CD4-positive, alpha-beta T cell treated with Interleukin-17A for 1 hour (primary cell): ENCODE measurements around the gene CFAP68.
"Not testable (repeated sequence)": the region's sequence is repeated elsewhere in the genome, so short reads cannot be mapped to it uniquely, and the experiment has no call there.

Experiments used
- DNase-seq: peaks from one replicate; pipeline ENCODE4 v3.0.0-alpha.2; 2020

Gene CFAP68

GRCh38 chr11:111870886-111871692 is 8.3 kb upstream of the CFAP68 start, which contains the start of gene ALG9:
Gene ALG9 (minus strand): TSS chr11:111871581. CDS start chr11:111871482, 99 bp downstream.
- peak; percentile 93 for DNase-seq

- DNase-seq, result no peak
Observed at GRCh38 chr11:111871693-111872161, 7.6 kb upstream of the CFAP68 start.

GRCh38 chr11:111878385-111878848 is 924 bp upstream of the CFAP68 start:
- no peak for DNase-seq

GRCh38 chr11:111879637-111879960 is 258 bp downstream of the CFAP68 start:
- DNase-seq, result no peak

- no peak for DNase-seq
Observed at GRCh38 chr11:111882202-111882601, 2.9 kb downstream of the CFAP68 start.

- not testable (repeated sequence) for DNase-seq
Observed at GRCh38 chr11:111885053-111885452, 5.7 kb downstream of the CFAP68 start.

GRCh38 chr11:111886032-111886431 is 6.7 kb downstream of the CFAP68 start:
- DNase-seq, result no peak

GRCh38 chr11:111886844-111887243 is 7.5 kb downstream of the CFAP68 start:
- no peak for DNase-seq

- no peak for DNase-seq
Observed at GRCh38 chr11:111905411-111905810, 26.1 kb downstream of the CFAP68 start.

GRCh38 chr11:111906680-111907079 is 27.3 kb downstream of the CFAP68 start:
- no peak for DNase-seq

GRCh38 chr11:111908639-111909305 is 29.4 kb downstream of the CFAP68 start:
- no peak for DNase-seq

- no peak for DNase-seq
Observed at GRCh38 chr11:111909378-111909777, 30.0 kb downstream of the CFAP68 start.

GRCh38 chr11:111910676-111911562 is 31.6 kb downstream of the CFAP68 start:
- no peak for DNase-seq

GRCh38 chr11:111911563-111912401 is 32.4 kb downstream of the CFAP68 start, which contains the start of gene CRYAB:
Gene CRYAB (minus strand): TSS chr11:111911770. CDS start chr11:111911724, 46 bp downstream.
- DNase-seq, result no peak

GRCh38 chr11:111912535-111912934 is 33.2 kb downstream of the CFAP68 start, which contains the start of gene HSPB2:
Gene HSPB2 (plus strand): TSS chr11:111912734. CDS start chr11:111912830, 96 bp downstream.
- DNase-seq, result no peak

- DNase-seq, result no peak
Observed at GRCh38 chr11:111913031-111913861, 33.9 kb downstream of the CFAP68 start.

- DNase-seq, result no peak
Observed at GRCh38 chr11:111913997-111914396, 34.7 kb downstream of the CFAP68 start.

GRCh38 chr11:111916768-111917167 is 37.4 kb downstream of the CFAP68 start:
- DNase-seq, result no peak

GRCh38 chr11:111917312-111917711 is 38.0 kb downstream of the CFAP68 start:
- DNase-seq, result no peak

- no peak for DNase-seq
Observed at GRCh38 chr11:111917788-111918187, 38.4 kb downstream of the CFAP68 start.
